Measurements from ENCODE around the gene CCR4. TPM values are rescaled to one million over a fixed set of nuclear protein-coding genes. Genes with fewer than 3 reads are reported as not detected.
A peak's percentile ranks its signal among the peaks of the same experiment; 100 is the strongest.
"Not testable (repeated sequence)": the region's sequence is repeated elsewhere in the genome, so short reads cannot be mapped to it uniquely, and the experiment has no call there.

Gene CCR4
- under 1 TPM in 4 of 6 donors, not detected in 2; 0.08 to 0.27 (median 0.16) TPM for polyA plus RNA-seq (ENCODE audit: low read depth in 6 of 6)

DNA sequence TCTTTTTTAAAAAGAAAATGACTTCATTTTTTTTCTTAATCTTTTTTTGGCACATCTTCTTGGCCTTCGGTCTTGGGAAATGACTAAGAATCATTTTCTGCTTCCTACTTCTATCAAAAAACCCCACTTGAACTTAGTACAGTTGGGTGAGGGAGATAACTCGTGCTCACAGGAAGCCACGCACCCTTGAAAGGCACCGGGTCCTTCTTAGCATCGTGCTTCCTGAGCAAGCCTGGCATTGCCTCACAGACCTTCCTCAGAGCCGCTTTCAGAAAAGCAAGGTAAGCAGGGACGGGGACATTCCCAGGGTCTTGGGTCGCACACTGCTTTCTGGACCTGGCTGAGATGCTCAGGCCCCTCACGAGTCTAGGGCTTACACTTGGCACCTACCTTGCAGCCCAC lies at the start of gene CCR4:
Gene CCR4 (plus strand): TSS at position 235 of the 402 bp plus-strand sequence. CDS start 1,779 bp downstream, outside the sequence.
- Mint-ChIP-seq H3K9me3 (no peaks in the 10 kb centered on the region), H3K4me1 (peaks cover 7 to 10% (median 7%) of the 10 kb centered on the region in 3 donors), H3K27me3 (no peaks in the 10 kb centered on the region), H3K27ac (peak within 1 kb of the TSS in 3 of 6 donors; percentile 58 to 88 (median 79)), H3K4me3 (no peak within 1 kb of the TSS), H3K36me3 (no peaks in the 10 kb centered on the region)
- peak; percentile 38 to 41 for ATAC-seq (ENCODE audit: low read depth in 2 of 2)
- no peak for DNase-seq

DNA sequence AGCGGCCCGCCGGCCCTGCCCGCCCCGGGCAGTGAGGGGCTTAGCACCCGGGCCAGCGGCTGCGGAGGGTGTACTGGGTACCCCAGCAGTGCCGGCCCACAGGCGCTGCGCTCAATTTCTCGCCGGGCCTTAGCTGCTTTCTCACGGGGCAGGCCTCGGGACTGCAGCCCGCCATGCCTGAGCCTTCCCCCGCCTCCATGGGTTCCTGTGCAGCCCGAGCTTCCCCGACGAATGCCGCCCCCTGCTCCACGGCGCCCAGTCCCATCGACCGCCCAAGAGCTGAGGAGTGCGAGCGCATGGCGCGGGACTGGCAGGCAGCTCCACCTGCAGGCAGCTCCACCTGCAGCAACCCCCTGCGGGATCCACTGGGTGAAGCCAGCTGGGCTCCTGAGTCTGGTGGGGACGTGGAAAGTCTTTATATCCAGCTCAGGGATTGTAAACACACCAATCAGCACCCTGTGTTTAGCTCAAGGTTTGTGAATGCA lies 48.5 kb upstream of the CCR4 start:
- H3K4me1 Mint-ChIP-seq; ATAC-seq (ENCODE audit: low read depth in 2 of 2): not testable (repeated sequence)

DNA sequence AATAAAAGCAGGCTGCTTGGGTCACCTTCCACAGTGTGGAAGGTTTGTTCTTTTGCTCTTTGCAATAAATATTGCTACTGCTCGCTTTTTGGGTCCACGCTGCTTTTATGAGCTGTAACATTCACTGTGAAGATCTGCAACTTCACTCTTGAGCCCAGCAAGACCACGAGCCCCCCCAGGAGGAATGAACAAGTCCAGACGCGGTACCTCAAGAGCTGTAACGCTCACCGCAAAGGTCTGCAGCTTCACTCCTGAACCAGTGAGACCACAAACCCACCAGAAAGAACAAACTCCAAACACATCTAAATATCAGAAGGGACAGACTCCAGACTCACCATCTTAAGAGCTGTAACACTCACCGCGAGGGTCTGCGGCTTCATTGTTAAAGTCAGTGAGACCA lies 47.5 kb upstream of the CCR4 start:
- peaks cover 5 to 8% (median 7%) of the 10 kb centered on the region in 3 donors for H3K27me3 Mint-ChIP-seq
- H3K4me3 Mint-ChIP-seq, result peak overlapping the region in 2 of 8 donors; percentile 54 to 69
- H3K9me3 Mint-ChIP-seq, result peaks cover 0 to 5% (median 0%) of the 10 kb centered on the region in 7 donors
- peaks cover 0 to 6% (median 0%) of the 10 kb centered on the region in 3 donors for H3K4me1 Mint-ChIP-seq
- ATAC-seq (ENCODE audit: low read depth in 2 of 2) (no peak), DNase-seq (no peak)
- no peak overlapping the region for H3K27ac Mint-ChIP-seq
- H3K36me3 Mint-ChIP-seq, result no peaks in the 10 kb centered on the region

More for the DNA sequence above, 48.5 kb upstream of the CCR4 start:
- not testable (repeated sequence) for DNase-seq, H3K27ac Mint-ChIP-seq, H3K36me3 Mint-ChIP-seq, H3K9me3 Mint-ChIP-seq
- Mint-ChIP-seq H3K4me3 (peak overlapping the region in 7 of 8 donors; percentile 25 to 76 (median 70)), H3K27me3 (peaks cover 7 to 10% (median 8%) of the 10 kb centered on the region in 3 donors)

DNA sequence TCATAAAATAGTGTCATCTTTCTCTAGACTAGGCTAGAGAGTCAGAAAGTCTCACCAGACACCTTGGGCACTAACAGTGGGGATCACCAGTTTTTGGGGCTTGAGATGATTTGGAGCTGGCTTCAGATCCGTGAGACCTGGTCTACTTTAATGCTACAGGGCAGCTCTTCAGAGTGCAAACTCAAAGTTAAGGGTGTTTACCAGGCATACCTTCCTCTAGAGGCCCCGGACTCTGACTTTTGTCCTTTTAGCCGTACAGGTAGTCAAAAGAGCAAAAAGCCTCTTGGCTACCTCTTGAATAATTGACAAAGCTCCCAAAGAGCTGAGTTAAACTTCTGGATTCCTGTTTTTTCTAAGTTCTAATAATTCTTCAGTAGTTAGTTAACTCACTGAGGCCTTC lies 41.4 kb upstream of the CCR4 start:
- no peak overlapping the region for H3K27ac Mint-ChIP-seq
- peaks cover 0 to 4% (median 0%) of the 10 kb centered on the region in 3 donors for H3K4me1 Mint-ChIP-seq
- DNase-seq (no peak), ATAC-seq (ENCODE audit: low read depth in 2 of 2) (no peak)
- no peak overlapping the region for H3K4me3 Mint-ChIP-seq
- peaks cover 0 to 2% (median 0%) of the 10 kb centered on the region in 7 donors for H3K9me3 Mint-ChIP-seq
- no peaks in the 10 kb centered on the region for H3K36me3 Mint-ChIP-seq
- no peaks in the 10 kb centered on the region for H3K27me3 Mint-ChIP-seq

DNA sequence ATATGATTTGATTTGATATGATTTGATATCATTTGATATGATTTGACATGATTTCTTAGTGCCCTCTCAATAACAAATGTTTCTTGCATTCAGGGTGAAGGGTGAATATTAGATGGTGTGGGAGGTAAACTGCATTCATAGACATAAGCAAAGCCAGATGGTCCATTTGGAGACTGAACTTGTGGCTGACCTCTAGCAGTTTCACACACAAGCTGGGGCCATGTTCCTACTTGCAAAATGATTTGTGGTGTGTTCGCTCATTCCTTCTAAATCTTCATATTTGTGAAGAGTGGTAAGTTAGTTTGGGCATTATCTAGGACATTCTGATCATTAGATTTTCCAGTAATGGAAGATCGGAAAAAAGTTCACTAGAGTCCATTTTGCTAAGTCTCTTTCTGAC lies 40.5 kb upstream of the CCR4 start:
- ATAC-seq (ENCODE audit: low read depth in 2 of 2) (no peak), DNase-seq (no peak)
- Mint-ChIP-seq H3K4me1 (peaks cover 0 to 4% (median 0%) of the 10 kb centered on the region in 3 donors), H3K27ac (no peak overlapping the region), H3K4me3 (no peak overlapping the region), H3K36me3 (no peaks in the 10 kb centered on the region), H3K9me3 (peaks cover 0 to 2% (median 0%) of the 10 kb centered on the region in 7 donors), H3K27me3 (no peaks in the 10 kb centered on the region)

DNA sequence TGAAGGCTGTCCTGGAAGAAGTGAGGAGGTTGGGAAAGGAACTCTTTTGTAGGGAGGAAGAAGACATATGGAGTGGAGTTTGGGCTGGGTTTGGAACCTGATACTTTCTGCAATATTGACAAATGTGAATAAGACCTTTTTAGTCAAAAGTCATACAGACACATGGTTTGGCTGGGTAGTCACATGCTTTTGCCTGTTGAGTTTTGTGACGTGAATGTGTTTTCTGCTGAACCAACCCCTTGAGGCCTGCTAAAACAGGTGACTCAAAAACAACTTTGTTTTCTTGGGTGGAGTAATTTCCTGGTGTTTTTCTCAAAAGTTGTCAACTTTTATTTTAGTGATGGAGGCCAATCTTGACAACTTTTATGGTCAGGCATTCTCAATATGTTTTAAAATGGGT lies 39.4 kb upstream of the CCR4 start:
- Mint-ChIP-seq H3K4me3 (no peak overlapping the region), H3K27ac (peak overlapping the region in 1 of 6 donors; percentile 27), H3K36me3 (peaks cover 0 to 7% of the 10 kb centered on the region in 2 donors), H3K27me3 (no peaks in the 10 kb centered on the region), H3K9me3 (peaks cover 0 to 12% (median 6%) of the 10 kb centered on the region in 7 donors), H3K4me1 (peaks cover 0 to 4% (median 0%) of the 10 kb centered on the region in 3 donors)
- no peak for ATAC-seq (ENCODE audit: low read depth in 2 of 2)
- DNase-seq, result no peak

DNA sequence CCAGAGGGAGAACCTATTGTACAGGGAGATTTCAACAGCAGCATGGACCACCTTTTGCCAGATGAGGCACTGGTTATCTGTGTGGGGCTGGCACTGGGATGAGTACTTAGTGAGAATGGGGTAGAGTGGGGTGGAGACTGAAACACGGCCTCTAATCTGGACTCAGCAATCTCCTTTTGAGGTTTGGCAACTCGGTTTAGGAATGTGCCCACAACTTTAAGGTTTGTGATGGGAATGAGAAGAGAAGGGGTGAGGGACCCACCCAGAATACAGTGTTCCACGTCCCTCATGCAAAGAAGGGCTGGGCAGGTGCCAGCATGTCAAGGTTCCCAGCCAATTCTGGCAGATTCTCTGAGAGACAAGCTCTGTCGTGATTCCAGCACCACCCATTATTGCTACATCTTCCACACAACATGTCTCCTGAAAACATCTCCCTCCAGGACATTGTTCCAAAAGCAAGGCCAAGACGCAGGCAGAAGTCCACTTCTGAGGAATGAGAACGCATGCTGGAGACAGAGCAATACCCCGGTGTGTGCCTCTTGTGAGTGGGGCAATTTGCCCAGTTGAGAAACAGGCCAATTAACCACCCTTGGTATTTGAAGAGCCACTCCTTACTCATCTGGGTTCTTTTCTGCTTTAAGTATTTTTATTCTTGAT lies 37.5 kb upstream of the CCR4 start:
- ATAC-seq (ENCODE audit: low read depth in 2 of 2) (no peak), DNase-seq (no peak)
- peaks cover 3 to 15% of the 10 kb centered on the region in 2 donors for H3K36me3 Mint-ChIP-seq
- no peaks in the 10 kb centered on the region for H3K27me3 Mint-ChIP-seq
- peaks cover 0 to 4% (median 0%) of the 10 kb centered on the region in 3 donors for H3K4me1 Mint-ChIP-seq
- H3K27ac Mint-ChIP-seq, result peak overlapping the region in 2 of 6 donors; percentile 12 to 37
- peaks cover 0 to 27% (median 17%) of the 10 kb centered on the region in 7 donors for H3K9me3 Mint-ChIP-seq
- H3K4me3 Mint-ChIP-seq, result peak overlapping the region in 1 of 8 donors; percentile 45

DNA sequence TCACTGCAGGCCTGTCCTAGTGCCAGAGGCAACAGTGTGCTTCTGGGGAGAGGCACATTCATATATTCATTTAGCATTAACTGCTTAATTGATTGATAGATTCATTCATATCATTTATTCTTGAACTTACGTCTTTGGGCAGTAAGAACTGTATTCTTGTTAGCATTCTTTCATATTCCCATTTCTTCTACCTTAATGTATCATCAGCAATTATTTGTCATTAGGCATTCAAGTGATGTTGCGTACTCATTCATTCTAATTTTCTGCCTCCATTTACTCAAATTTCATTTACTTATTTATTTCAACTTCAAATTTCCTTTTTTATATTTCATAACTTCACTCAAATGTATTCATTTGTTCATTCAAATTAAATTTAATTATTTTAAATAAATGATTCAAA lies 31.5 kb upstream of the CCR4 start:
- DNase-seq (no peak), ATAC-seq (ENCODE audit: low read depth in 2 of 2) (no peak)
- Mint-ChIP-seq H3K36me3 (peaks cover 3 to 15% of the 10 kb centered on the region in 2 donors), H3K27me3 (peaks cover 0 to 4% (median 0%) of the 10 kb centered on the region in 3 donors), H3K27ac (no peak overlapping the region), H3K4me1 (no peaks in the 10 kb centered on the region), H3K9me3 (peaks cover 0 to 28% (median 17%) of the 10 kb centered on the region in 7 donors), H3K4me3 (no peak overlapping the region)

DNA sequence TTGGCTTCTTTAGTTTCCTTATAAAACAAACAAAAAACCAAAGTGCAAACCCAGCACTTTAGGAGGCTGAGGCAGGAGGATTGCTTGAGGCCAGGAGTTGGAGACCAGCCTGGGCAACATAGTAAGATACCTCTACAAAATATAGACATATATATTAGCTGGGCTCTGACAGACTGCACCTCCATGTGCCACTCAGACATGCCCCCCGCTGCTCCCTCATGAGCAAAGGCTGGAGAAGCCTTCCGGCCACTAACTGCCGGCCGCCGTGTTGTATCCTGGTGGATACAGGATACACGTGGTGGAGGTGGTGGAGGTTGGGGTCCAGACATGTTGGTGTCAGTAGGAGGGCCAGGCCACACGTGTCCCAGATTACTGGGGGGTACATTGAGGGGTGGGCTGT lies 29.4 kb upstream of the CCR4 start:
- ATAC-seq (ENCODE audit: low read depth in 2 of 2) (no peak), DNase-seq (no peak)
- Mint-ChIP-seq H3K4me3 (no peak overlapping the region), H3K4me1 (no peaks in the 10 kb centered on the region), H3K27ac (no peak overlapping the region), H3K36me3 (peaks cover 3 to 7% of the 10 kb centered on the region in 2 donors), H3K9me3 (peaks cover 0 to 19% (median 10%) of the 10 kb centered on the region in 7 donors), H3K27me3 (peaks cover 0 to 4% (median 0%) of the 10 kb centered on the region in 3 donors)

DNA sequence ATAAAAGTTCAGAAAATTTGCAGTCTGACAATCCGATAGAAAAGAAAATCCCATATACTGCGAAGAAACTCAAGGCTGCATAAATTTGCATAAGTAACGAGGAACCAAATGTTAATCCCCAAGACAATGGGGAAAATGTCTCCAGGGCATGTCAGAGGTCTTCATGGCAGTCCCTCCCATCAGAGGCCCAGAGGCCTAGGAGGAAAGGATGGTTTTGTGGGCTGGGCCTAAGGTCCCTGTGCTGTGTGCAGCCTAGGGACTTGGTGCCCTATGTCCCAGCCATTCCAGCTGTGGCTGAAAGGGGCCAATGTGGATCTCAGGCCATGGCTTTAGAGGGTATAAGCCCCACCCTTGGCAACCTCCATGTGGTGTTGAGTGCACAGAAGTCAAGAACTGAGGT lies 21.3 kb upstream of the CCR4 start:
- Mint-ChIP-seq H3K4me3 (no peak overlapping the region), H3K9me3 (peaks cover 3 to 26% (median 7%) of the 10 kb centered on the region in 7 donors), H3K27ac (no peak overlapping the region), H3K4me1 (no peaks in the 10 kb centered on the region), H3K36me3 (peaks cover 12 to 14% of the 10 kb centered on the region in 2 donors), H3K27me3 (peaks cover 0 to 22% (median 7%) of the 10 kb centered on the region in 3 donors)
- ATAC-seq (ENCODE audit: low read depth in 2 of 2) (no peak), DNase-seq (no peak)

DNA sequence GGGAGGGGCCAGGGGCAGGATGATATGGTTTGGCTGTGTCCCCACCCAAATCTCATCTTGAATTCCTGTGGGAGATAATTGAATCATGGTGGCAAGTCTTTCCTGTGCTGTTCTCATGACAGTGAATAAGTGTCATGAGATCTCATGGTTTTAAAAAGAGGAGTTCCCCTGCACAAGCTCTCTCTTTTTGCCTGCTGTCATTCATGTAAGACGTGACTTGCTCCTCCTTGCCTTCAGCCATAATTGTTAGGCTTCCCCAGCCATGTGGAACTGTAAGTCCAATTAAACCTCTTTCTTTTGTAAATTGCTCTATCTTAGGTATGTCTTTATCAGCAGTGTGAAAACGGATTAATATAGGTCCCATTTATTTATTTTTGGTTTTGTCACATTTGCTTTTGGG lies 20.2 kb upstream of the CCR4 start:
- H3K9me3 Mint-ChIP-seq, result peaks cover 3 to 26% (median 7%) of the 10 kb centered on the region in 7 donors
- H3K4me3 Mint-ChIP-seq, H3K27ac Mint-ChIP-seq: not testable (repeated sequence)

DNA sequence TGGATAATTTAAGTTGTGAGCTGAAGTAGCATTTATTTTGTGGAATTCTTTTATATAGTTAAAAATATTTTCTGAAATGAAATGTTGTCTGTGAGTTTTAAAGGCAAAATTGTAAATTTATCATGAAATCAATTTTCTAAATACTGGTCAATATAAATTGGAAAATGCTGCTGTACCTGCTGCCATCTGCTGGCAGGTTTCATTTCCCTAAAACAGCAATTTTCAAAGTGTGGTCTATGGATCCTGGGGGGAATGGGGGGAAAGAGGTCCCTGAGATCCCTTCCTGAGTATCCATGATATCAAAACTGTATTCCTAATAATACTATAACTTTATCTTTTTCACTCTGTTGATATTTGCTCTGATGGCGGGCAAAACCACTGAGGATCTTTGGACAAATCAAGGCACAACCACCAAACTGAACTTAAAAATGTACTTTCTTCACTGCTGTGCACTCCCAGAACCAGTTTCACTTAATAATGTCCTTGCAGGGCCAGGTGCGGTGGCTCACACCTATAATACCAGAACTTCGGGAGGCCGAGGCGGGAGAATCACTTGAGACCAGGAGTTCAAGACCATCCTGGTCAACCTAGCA lies 17.2 kb upstream of the CCR4 start:
- Mint-ChIP-seq H3K4me1 (no peaks in the 10 kb centered on the region), H3K27me3 (peaks cover 0 to 11% (median 0%) of the 10 kb centered on the region in 3 donors), H3K9me3 (peaks cover 3 to 22% (median 7%) of the 10 kb centered on the region in 7 donors), H3K4me3 (no peak overlapping the region), H3K27ac (peak overlapping the region in 1 of 6 donors; percentile 63), H3K36me3 (peaks cover 12 to 14% of the 10 kb centered on the region in 2 donors)
- ATAC-seq (ENCODE audit: low read depth in 2 of 2), result no peak
- no peak for DNase-seq

More for the DNA sequence above, 20.2 kb upstream of the CCR4 start:
- Mint-ChIP-seq H3K27me3 (peaks cover 0 to 22% (median 7%) of the 10 kb centered on the region in 3 donors), H3K36me3 (peaks cover 12 to 14% of the 10 kb centered on the region in 2 donors)
- H3K4me1 Mint-ChIP-seq; ATAC-seq (ENCODE audit: low read depth in 2 of 2); DNase-seq: not testable (repeated sequence)

DNA sequence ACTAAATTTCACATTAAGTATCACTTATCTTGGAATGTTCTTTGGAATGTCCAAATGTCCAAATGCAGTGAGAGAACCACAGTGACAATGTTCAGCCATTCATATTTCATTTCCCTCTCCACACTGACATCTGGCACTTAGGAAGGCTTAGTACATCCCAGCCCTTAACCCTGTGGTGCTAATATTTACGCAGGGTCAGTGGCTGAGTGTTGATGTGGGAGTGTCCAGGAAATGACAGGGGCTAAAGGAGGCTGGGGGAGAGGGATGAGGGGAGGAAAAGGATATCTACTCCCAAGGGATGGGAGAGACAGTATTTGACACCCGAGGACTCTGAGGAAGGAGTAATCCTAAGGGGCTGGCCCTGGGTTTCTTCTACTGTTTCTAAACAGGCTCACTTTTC lies 14.1 kb upstream of the CCR4 start:
- no peak for ATAC-seq (ENCODE audit: low read depth in 2 of 2)
- H3K4me3 Mint-ChIP-seq, result no peak overlapping the region
- H3K36me3 Mint-ChIP-seq, result no peaks in the 10 kb centered on the region
- DNase-seq, result no peak
- H3K9me3 Mint-ChIP-seq, result no peaks in the 10 kb centered on the region
- peak overlapping the region in 1 of 6 donors; percentile 36 for H3K27ac Mint-ChIP-seq
- no peaks in the 10 kb centered on the region for H3K27me3 Mint-ChIP-seq
- H3K4me1 Mint-ChIP-seq, result no peaks in the 10 kb centered on the region
